VCaP (cell line): ENCODE results near the gene PATE1.
"Not testable (repeated sequence)": the region's sequence is repeated elsewhere in the genome, so short reads cannot be mapped to it uniquely, and the experiment has no call there.

Source experiments
- H3K27ac ChIP-seq: fragments of 450-650 bp; 2 replicates; pipeline ENCODE4 v1.5.1; 2017
- CTCF ChIP-seq: fragments of 450-650 bp; conservative IDR thresholded peaks from 2 replicates; pipeline ENCODE4 v1.5.1; 2017; ENCODE audit warnings: mild to moderate bottlenecking, moderate library complexity

PATE1 gene

GRCh38 chr11:125745979-125746378, at the start of gene PATE1:
TSS of gene PATE1 (plus strand) at chr11:125746279. CDS start at chr11:125746305, 26 bp downstream.
- no peak for TF ChIP-seq CTCF

GRCh38 chr11:125701018-125701610, 45.0 kb upstream of the PATE1 start:
- H3K27ac ChIP-seq, result no peak overlapping the region
- TF ChIP-seq CTCF, result no peak

More at GRCh38 chr11:125745979-125746378, at the start of gene PATE1:
- no peak within 1 kb of the TSS for H3K27ac ChIP-seq

- H3K27ac ChIP-seq, result no peak overlapping the region
- TF ChIP-seq CTCF, result no peak
These were observed 44.0 kb upstream of the PATE1 start for GRCh38 chr11:125701858-125702621.

GRCh38 chr11:125704686-125705085, 41.4 kb upstream of the PATE1 start:
- H3K27ac ChIP-seq, result not testable (repeated sequence)

- H3K27ac ChIP-seq, result no peak overlapping the region
- TF ChIP-seq CTCF, result no peak
These were observed 25.3 kb upstream of the PATE1 start for GRCh38 chr11:125720781-125721180.

- peak; percentile 63 for TF ChIP-seq CTCF
- H3K27ac ChIP-seq, result no peak overlapping the region
These were observed 22.0 kb upstream of the PATE1 start for GRCh38 chr11:125724125-125724524.

GRCh38 chr11:125728969-125729368, 17.1 kb upstream of the PATE1 start:
- H3K27ac ChIP-seq, result no peak overlapping the region
- no peak for TF ChIP-seq CTCF

GRCh38 chr11:125740617-125741016, 5.5 kb upstream of the PATE1 start:
- TF ChIP-seq CTCF, result no peak
- H3K27ac ChIP-seq, result no peak overlapping the region
